ENCODE data around the gene MX1.

GRCh38 chr21:41390043-41390639 lies 35.9 kb upstream of the MX1 start:
- TF ChIP-seq POLR2A (IDR thresholded peaks at IDR 0.05) = no peak
- no peak for TF ChIP-seq CTCF (IDR thresholded peaks at IDR 0.05)
